DOHH2 (cell line): ENCODE measurements around the gene WWC1.

Source experiments
- H3F3A ChIP-seq: fragments of 200-600 bp; sonication (generic), shearing (Covaris generic); 2 replicates; pipeline ENCODE4 v1.6.0; 2016; ENCODE audit warnings: antibody characterized with exemption, mild to moderate bottlenecking; ENCODE audit not compliant: control insufficient read depth, insufficient read depth
- H3K27ac ChIP-seq: fragments of 200-600 bp; sonication (generic); 2 replicates; pipeline ENCODE4 v1.5.1; 2014; ENCODE audit warnings: low read depth, mild to moderate bottlenecking, low read length, moderate library complexity
- H3K27me3 ChIP-seq: fragments of 200-600 bp; sonication (generic); 2 replicates; pipeline ENCODE4 v1.6.1; 2014; ENCODE audit warnings: mild to moderate bottlenecking, low read length, mixed read lengths; ENCODE audit not compliant: control insufficient read depth
- H3K36me3 ChIP-seq: fragments of 200-600 bp; sonication (generic); 2 replicates; pipeline ENCODE4 v1.6.1; 2014; ENCODE audit warnings: mild to moderate bottlenecking, low read length, moderate library complexity, mixed read lengths; ENCODE audit not compliant: control insufficient read depth
- H3K4me1 ChIP-seq: fragments of 200-600 bp; sonication (generic); 2 replicates; pipeline ENCODE4 v1.6.1; 2014; ENCODE audit warnings: mild to moderate bottlenecking, low read length, mixed read lengths; ENCODE audit not compliant: control insufficient read depth
- H3K4me2 ChIP-seq: fragments of 200-600 bp; sonication (generic); 2 replicates; pipeline ENCODE4 v1.6.0; 2014; ENCODE audit warnings: mild to moderate bottlenecking, low read length, moderate library complexity
- H3K4me3 ChIP-seq: fragments of 200-600 bp; sonication (generic); 2 replicates; pipeline ENCODE4 v1.5.1; 2014; ENCODE audit warnings: mild to moderate bottlenecking, low read length, mixed read lengths
- H3K79me2 ChIP-seq: fragments of 200-600 bp; sonication (generic); 2 replicates; pipeline ENCODE4 v1.6.1; 2014; ENCODE audit warnings: mild to moderate bottlenecking, low read length, mixed read lengths; ENCODE audit not compliant: control insufficient read depth
- H3K9me2 ChIP-seq: fragments of 200-600 bp; sonication (generic); replicated peaks from 2 replicates; pipeline ENCODE4 v1.6.1; 2014; ENCODE audit warnings: mild to moderate bottlenecking, low read length, mixed read lengths; ENCODE audit not compliant: control insufficient read depth
- H3K9me3 ChIP-seq: fragments of 200-600 bp; sonication (generic); 2 replicates; pipeline ENCODE4 v1.6.1; 2014; ENCODE audit warnings: antibody characterized with exemption, low read length, mixed read lengths; ENCODE audit not compliant: control insufficient read depth, insufficient read depth
- H4K20me1 ChIP-seq: fragments of 200-600 bp; sonication (generic); 2 replicates; pipeline ENCODE4 v1.6.0; 2014; ENCODE audit warnings: low read depth, mild to moderate bottlenecking, antibody characterized with exemption, low read length, moderate library complexity; ENCODE audit not compliant: control insufficient read depth, insufficient read depth
- EZH2phosphoT487 ChIP-seq: fragments of 200-600 bp; sonication (generic); IDR thresholded peaks from 2 replicates; pipeline ENCODE4 v1.6.1; 2017; ENCODE audit warnings: borderline replicate concordance, mild to moderate bottlenecking, antibody characterized with exemption, low read length, moderate library complexity, mixed read lengths
- TF ChIP-seq, protein P1 (sequence below): fragments of 200-600 bp; sonication (generic); IDR thresholded peaks from one replicate; pipeline ENCODE4 v1.5.1; 2014; ENCODE audit warnings: antibody characterized with exemption, mild to moderate bottlenecking, low read depth, low read length; ENCODE audit not compliant: poor library complexity, severe bottlenecking

The WWC1 gene

DNA sequence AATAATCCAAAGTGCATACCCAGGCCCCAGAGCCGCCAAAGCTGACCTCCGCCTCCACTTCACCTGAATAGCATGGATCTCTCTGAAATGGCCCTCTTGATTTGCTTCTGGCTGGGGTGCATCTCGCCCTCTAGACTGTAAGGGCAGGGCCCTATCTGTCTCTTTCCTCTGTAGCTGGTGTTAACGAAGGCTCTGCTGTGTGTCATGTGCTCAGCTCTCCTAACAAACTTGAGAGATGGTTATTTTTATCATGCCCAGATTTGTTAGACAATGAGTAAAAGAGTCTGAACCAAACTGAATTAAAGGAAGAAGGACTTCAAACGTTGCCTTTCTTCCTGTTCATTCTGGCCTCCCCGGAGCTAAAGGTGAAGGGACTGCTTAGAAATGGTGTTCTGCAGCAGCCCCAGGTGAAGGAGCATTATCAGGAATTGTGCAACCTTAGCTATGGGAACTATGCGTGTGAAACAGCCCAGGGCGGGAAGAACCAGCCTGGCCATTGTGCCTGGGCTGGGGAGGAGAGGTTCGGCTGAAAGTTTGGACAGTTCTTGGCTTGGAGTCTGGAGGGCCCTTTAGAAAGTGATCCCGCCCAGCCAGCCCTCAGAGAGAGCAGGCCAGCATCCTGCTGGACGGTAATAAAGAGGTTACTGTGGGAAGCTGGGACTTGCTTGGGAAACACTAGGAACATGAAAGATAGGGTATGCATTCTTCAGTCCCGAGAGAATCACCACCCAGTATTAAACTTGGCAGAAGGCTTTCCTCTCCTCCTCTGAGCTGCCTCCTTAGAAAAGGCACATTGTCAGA lies 73.5 kb downstream of the WWC1 start:
- no peaks in the 10 kb centered on the region for H3K27me3 ChIP-seq
- H3K9me2 ChIP-seq = no peaks in the 10 kb centered on the region
- no peaks in the 10 kb centered on the region for H3K36me3 ChIP-seq
- no peaks in the 10 kb centered on the region for H3K79me2 ChIP-seq
- H3K9me3 ChIP-seq = no peaks in the 10 kb centered on the region
- H4K20me1 ChIP-seq = no peaks in the 10 kb centered on the region
- H3K4me3 ChIP-seq = no peak overlapping the region
- no peaks in the 10 kb centered on the region for H3F3A ChIP-seq
- H3K4me2 ChIP-seq = no peak overlapping the region
- H3K4me1 ChIP-seq = no peaks in the 10 kb centered on the region
- TF ChIP-seq, protein P1, sequence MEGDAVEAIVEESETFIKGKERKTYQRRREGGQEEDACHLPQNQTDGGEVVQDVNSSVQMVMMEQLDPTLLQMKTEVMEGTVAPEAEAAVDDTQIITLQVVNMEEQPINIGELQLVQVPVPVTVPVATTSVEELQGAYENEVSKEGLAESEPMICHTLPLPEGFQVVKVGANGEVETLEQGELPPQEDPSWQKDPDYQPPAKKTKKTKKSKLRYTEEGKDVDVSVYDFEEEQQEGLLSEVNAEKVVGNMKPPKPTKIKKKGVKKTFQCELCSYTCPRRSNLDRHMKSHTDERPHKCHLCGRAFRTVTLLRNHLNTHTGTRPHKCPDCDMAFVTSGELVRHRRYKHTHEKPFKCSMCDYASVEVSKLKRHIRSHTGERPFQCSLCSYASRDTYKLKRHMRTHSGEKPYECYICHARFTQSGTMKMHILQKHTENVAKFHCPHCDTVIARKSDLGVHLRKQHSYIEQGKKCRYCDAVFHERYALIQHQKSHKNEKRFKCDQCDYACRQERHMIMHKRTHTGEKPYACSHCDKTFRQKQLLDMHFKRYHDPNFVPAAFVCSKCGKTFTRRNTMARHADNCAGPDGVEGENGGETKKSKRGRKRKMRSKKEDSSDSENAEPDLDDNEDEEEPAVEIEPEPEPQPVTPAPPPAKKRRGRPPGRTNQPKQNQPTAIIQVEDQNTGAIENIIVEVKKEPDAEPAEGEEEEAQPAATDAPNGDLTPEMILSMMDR = no peak
- TF ChIP-seq EZH2phosphoT487 = no peak
- H3K27ac ChIP-seq = no peak overlapping the region

DNA sequence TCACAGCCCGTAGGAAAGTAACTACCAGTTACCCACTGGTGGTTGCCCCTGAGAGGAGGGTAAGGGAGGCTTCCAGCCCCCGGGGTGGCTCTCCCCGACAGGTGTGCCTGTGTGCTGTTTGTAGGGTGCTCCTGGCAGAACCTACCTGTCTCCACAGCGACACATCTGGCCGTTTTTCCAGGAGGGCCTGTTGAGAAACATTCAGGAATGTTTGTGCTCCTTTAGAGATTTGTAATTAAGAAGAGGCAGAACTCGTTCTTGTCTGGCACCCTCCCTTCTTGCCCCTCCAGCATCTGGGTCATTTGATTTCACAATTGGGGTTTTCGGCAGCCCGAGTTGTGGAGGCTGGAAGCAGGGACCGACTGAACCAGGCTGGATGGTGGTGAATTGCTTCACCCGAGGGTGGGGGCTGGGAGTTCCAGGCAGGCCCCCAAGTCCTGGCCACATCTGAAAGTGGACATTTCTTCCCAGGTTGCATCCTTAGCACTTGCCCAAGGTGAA lies 74.2 kb downstream of the WWC1 start:
- no peaks in the 10 kb centered on the region for H3K36me3 ChIP-seq
- no peaks in the 10 kb centered on the region for H3K9me2 ChIP-seq
- no peaks in the 10 kb centered on the region for H3K9me3 ChIP-seq
- no peak overlapping the region for H3K4me3 ChIP-seq
- TF ChIP-seq, protein P1 = no peak
- TF ChIP-seq EZH2phosphoT487 = no peak
- no peaks in the 10 kb centered on the region for H3K4me1 ChIP-seq
- no peaks in the 10 kb centered on the region for H4K20me1 ChIP-seq
- H3K79me2 ChIP-seq = no peaks in the 10 kb centered on the region
- H3F3A ChIP-seq = no peaks in the 10 kb centered on the region
- H3K4me2 ChIP-seq = no peak overlapping the region
- H3K27me3 ChIP-seq = no peaks in the 10 kb centered on the region
- no peak overlapping the region for H3K27ac ChIP-seq

DNA sequence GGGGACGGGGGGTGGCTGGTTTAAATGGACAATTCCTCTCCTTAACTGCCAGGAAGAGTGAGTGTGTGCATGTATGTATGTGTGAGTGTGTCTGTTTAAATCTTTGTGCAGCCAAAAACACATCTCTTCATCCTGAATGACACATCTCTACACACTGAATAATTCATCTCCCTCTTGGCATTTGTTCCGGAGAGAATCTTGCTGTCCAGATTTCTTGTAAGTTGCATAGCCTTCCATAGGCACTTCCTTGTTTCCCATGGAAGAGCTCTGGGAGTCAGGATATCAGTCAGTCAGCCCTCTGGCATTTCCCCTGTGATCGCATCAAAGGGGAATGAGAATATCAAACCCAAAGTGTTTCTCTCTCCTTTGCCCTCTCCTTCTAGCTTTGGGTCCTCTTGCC lies 74.7 kb downstream of the WWC1 start:
- no peaks in the 10 kb centered on the region for H3K27me3 ChIP-seq
- no peaks in the 10 kb centered on the region for H3K4me1 ChIP-seq
- no peak overlapping the region for H3K4me2 ChIP-seq
- H3K9me2 ChIP-seq = no peaks in the 10 kb centered on the region
- no peak overlapping the region for H3K4me3 ChIP-seq
- H3K9me3 ChIP-seq = no peaks in the 10 kb centered on the region
- H3K27ac ChIP-seq = no peak overlapping the region
- no peaks in the 10 kb centered on the region for H3F3A ChIP-seq
- H3K79me2 ChIP-seq = no peaks in the 10 kb centered on the region
- TF ChIP-seq, protein P1 = no peak
- TF ChIP-seq EZH2phosphoT487 = no peak
- no peaks in the 10 kb centered on the region for H3K36me3 ChIP-seq
- no peaks in the 10 kb centered on the region for H4K20me1 ChIP-seq
